ENCODE data around the gene TCIRG1. TPM values are rescaled to one million over a fixed set of nuclear protein-coding genes. Genes with fewer than 3 reads are reported as not detected.
A peak's percentile ranks its signal among the peaks of the same experiment; 100 is the strongest.

Gene TCIRG1
- total RNA-seq, 5 donors from 2014 or later (not counting 1 experiment from before 2014, with no cell fraction given), result 184 to 292 (median 246) TPM

DNA sequence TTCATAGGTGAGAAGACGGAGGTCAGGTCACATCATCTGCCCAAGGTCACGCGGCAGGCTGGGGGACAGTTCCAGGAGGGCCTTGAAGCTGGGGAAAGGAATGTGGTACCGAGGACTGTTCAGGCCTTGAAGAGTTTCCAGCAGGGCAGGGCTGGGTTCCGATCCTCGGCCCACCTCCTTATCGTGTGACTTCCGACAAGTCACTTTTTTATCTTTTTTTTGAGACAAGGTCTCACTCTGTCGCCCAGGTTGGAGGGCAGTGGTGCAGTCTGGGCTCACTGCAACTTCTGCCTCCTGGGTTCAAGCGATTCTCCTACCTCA is 7.7 kb upstream of the TCIRG1 start:
- no peaks in the 10 kb centered on the region for H3K9me3 Mint-ChIP-seq
- DNase-seq (peak in 3 of 35 experiments; percentile 12 to 46 (median 15)), ATAC-seq (replicated peaks in 1 of 4) (peak in 2 of 4 experiments; percentile 2 to 3)
- Histone ChIP-seq H3K36me3 (ENCODE audit: control insufficient read depth in 2 of 2, extremely low read depth in 1 of 2, insufficient read depth in 1 of 2, low read length in 1 of 2) (peaks cover 8 to 24% of the 10 kb centered on the region in 2 donors), H3K9me3 (no peaks in the 10 kb centered on the region), H3K27ac (ENCODE audit: low read length) (peak overlapping the region; percentile 76), H3K27me3 (replicated peaks in 1 of 2; ENCODE audit: control insufficient read depth in 2 of 2, extremely low read depth in 1 of 2, insufficient read depth in 2 of 2, low read length in 1 of 2) (no peaks in the 10 kb centered on the region), H3K4me3 (ENCODE audit: control insufficient read depth in 1 of 2, extremely low read depth in 1 of 2, low read length in 1 of 2) (peak overlapping the region; percentile 62 to 84), H3K4me1 (ENCODE audit: control insufficient read depth in 1 of 2, extremely low read depth in 1 of 2, insufficient read depth in 2 of 2, low read length in 2 of 2) (peaks cover 4 to 40% of the 10 kb centered on the region in 2 experiments)
- peak overlapping the region; percentile 89 to 94 for H3K27ac Mint-ChIP-seq
- CTCF ChIA-PET, result no interaction called here
- POLR2A ChIA-PET, result interaction anchor here in 1 of 2 donors (0.5 kb wide), 1 partner anchor 346 kb away, joined by 3 read pairs; no protein-coding TSS in a partner anchor
- peaks cover 19 to 35% (median 29%) of the 10 kb centered on the region in 3 donors for H3K4me1 Mint-ChIP-seq
- peak overlapping the region; percentile 91 to 96 (median 95) for H3K4me3 Mint-ChIP-seq
- WGBS (ENCODE audit: insufficient coverage), result 11% methylated on average over 5 of the region's 10 CpGs
- H3K27me3 Mint-ChIP-seq, result no peaks in the 10 kb centered on the region
- peaks cover 3% of the 10 kb centered on the region for H3K36me3 Mint-ChIP-seq

DNA sequence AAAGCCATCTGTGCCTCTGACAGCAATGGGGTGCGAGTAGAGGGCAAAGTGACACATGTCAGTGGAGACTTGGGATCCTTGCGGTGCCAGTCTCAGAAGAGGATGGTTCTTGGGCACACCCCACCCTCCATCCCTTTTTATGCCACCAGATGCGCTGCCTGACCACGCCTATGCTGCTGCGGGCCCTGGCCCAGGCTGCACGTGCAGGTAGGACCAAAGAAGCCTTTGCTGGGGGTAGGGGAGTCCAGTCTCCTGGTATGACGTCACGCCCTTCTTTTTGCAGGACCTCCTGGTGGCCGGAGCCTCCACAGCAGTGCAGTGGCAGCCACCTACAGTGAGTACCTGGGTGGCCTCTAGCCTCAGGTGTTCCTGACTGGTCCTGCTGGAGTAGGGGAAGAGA is 6.8 kb upstream of the TCIRG1 start:
- no peaks in the 10 kb centered on the region for H3K9me3 Mint-ChIP-seq
- peaks cover 3% of the 10 kb centered on the region for H3K36me3 Mint-ChIP-seq
- Histone ChIP-seq H3K36me3 (ENCODE audit: control insufficient read depth in 2 of 2, extremely low read depth in 1 of 2, insufficient read depth in 1 of 2, low read length in 1 of 2) (peaks cover 8 to 24% of the 10 kb centered on the region in 2 donors), H3K4me3 (ENCODE audit: control insufficient read depth in 1 of 2, extremely low read depth in 1 of 2, low read length in 1 of 2) (no peak overlapping the region), H3K9me3 (no peaks in the 10 kb centered on the region), H3K27me3 (replicated peaks in 1 of 2; ENCODE audit: control insufficient read depth in 2 of 2, extremely low read depth in 1 of 2, insufficient read depth in 2 of 2, low read length in 1 of 2) (no peaks in the 10 kb centered on the region), H3K4me1 (ENCODE audit: control insufficient read depth in 1 of 2, extremely low read depth in 1 of 2, insufficient read depth in 2 of 2, low read length in 2 of 2) (peaks cover 4 to 49% of the 10 kb centered on the region in 2 experiments), H3K27ac (ENCODE audit: low read length) (no peak overlapping the region)
- H3K27me3 Mint-ChIP-seq, result no peaks in the 10 kb centered on the region
- peak overlapping the region; percentile 91 to 96 (median 95) for H3K4me3 Mint-ChIP-seq
- H3K4me1 Mint-ChIP-seq, result peaks cover 23 to 43% (median 32%) of the 10 kb centered on the region in 3 donors
- peak overlapping the region; percentile 72 to 89 for H3K27ac Mint-ChIP-seq
- CTCF ChIA-PET, result no interaction called here
- POLR2A ChIA-PET, result no interaction called here
- ATAC-seq (replicated peaks in 1 of 4) (no peak), DNase-seq (no peak)
- 83% methylated on average over 2 of the region's 9 CpGs for WGBS (ENCODE audit: insufficient coverage)

DNA sequence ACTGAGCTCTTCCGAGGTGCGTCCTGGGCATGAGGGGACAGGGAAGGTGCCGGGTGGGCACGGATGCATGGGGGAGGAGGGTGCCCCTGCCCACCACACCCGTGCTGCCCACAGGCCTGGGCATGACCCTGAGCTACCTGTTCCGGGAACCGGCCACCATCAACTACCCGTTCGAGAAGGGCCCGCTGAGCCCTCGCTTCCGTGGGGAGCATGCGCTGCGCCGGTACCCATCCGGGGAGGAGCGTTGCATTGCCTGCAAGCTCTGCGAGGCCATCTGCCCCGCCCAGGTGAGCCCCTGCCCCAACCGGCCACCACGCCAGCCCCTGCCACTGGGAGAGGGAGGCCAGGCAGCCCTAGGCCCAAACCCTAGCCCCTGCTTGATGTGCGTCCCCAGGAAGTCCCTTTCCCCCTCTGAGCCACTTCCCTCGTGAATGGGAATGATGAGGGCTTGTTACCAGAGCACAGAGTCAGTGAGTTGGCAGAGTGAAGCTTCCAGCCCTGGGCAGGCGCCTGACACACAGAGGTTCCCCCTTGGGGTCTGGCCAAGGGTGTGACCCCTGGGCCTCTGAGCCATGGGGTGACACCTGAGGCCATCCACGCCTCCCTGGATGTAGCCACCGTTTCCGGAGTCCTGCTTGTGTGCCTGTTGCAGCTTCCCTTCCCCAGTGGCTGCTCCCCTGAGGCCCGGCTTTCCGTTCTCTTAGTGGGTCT is 5.7 kb upstream of the TCIRG1 start:
- CTCF ChIA-PET, result no interaction called here

DNA sequence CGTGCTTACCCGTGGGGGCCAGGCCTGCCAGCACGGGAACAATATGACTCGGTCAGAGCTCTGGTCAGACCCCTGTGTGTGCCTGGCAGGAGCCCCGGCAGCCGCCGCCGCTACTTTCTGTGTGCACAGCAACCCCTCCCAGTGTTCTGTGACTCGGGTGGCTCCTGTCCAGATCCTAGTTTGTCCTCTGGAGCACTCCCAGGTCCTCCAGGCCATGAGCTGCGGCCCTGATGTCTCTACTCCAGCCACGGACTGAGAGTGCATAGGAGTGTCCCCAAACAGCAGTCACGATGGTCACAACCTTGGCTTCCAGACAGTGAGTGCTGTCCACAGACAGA is 5.1 kb upstream of the TCIRG1 start:
- Mint-ChIP-seq H3K9me3 (no peaks in the 10 kb centered on the region), H3K4me3 (peak overlapping the region in 1 of 3 donors; percentile 33), H3K4me1 (peaks cover 28 to 50% (median 38%) of the 10 kb centered on the region in 3 donors), H3K27ac (no peak overlapping the region), H3K27me3 (no peaks in the 10 kb centered on the region), H3K36me3 (peaks cover 3% of the 10 kb centered on the region)
- Histone ChIP-seq H3K27ac (ENCODE audit: low read length) (no peak overlapping the region), H3K4me3 (ENCODE audit: control insufficient read depth in 1 of 2, extremely low read depth in 1 of 2, low read length in 1 of 2) (no peak overlapping the region), H3K9me3 (no peaks in the 10 kb centered on the region), H3K36me3 (ENCODE audit: control insufficient read depth in 2 of 2, extremely low read depth in 1 of 2, insufficient read depth in 1 of 2, low read length in 1 of 2) (peaks cover 8 to 24% of the 10 kb centered on the region in 2 donors), H3K4me1 (ENCODE audit: control insufficient read depth in 1 of 2, extremely low read depth in 1 of 2, insufficient read depth in 2 of 2, low read length in 2 of 2) (peaks cover 6 to 66% of the 10 kb centered on the region in 2 experiments), H3K27me3 (replicated peaks in 1 of 2; ENCODE audit: control insufficient read depth in 2 of 2, extremely low read depth in 1 of 2, insufficient read depth in 2 of 2, low read length in 1 of 2) (no peaks in the 10 kb centered on the region)
- 97% methylated on average over 11 of the region's 12 CpGs for WGBS (ENCODE audit: insufficient coverage)
- ChIA-PET POLR2A (no interaction called here), CTCF (no interaction called here)
- ATAC-seq (replicated peaks in 1 of 4), result no peak
- no peak for DNase-seq

More for the DNA sequence above, 5.7 kb upstream of the TCIRG1 start:
- Mint-ChIP-seq H3K27me3 (no peaks in the 10 kb centered on the region), H3K36me3 (peaks cover 3% of the 10 kb centered on the region), H3K27ac (no peak overlapping the region), H3K4me1 (peaks cover 28 to 51% (median 38%) of the 10 kb centered on the region in 3 donors), H3K9me3 (no peaks in the 10 kb centered on the region), H3K4me3 (peak overlapping the region in 1 of 3 donors; percentile 33)
- WGBS (ENCODE audit: insufficient coverage), result 97% methylated on average over 25 of the region's 29 CpGs
- Histone ChIP-seq H3K36me3 (ENCODE audit: control insufficient read depth in 2 of 2, extremely low read depth in 1 of 2, insufficient read depth in 1 of 2, low read length in 1 of 2) (peaks cover 8 to 24% of the 10 kb centered on the region in 2 donors), H3K9me3 (no peaks in the 10 kb centered on the region), H3K27me3 (replicated peaks in 1 of 2; ENCODE audit: control insufficient read depth in 2 of 2, extremely low read depth in 1 of 2, insufficient read depth in 2 of 2, low read length in 1 of 2) (no peaks in the 10 kb centered on the region), H3K4me3 (ENCODE audit: control insufficient read depth in 1 of 2, extremely low read depth in 1 of 2, low read length in 1 of 2) (no peak overlapping the region), H3K4me1 (ENCODE audit: control insufficient read depth in 1 of 2, extremely low read depth in 1 of 2, insufficient read depth in 2 of 2, low read length in 2 of 2) (peaks cover 4 to 61% of the 10 kb centered on the region in 2 experiments), H3K27ac (ENCODE audit: low read length) (no peak overlapping the region)
- no peak for ATAC-seq (replicated peaks in 1 of 4)
- POLR2A ChIA-PET, result interaction anchor here in 1 of 2 donors (0.6 kb wide), 1 partner anchor 426 kb away, joined by 3 read pairs; no protein-coding TSS in a partner anchor
- DNase-seq, result no peak

DNA sequence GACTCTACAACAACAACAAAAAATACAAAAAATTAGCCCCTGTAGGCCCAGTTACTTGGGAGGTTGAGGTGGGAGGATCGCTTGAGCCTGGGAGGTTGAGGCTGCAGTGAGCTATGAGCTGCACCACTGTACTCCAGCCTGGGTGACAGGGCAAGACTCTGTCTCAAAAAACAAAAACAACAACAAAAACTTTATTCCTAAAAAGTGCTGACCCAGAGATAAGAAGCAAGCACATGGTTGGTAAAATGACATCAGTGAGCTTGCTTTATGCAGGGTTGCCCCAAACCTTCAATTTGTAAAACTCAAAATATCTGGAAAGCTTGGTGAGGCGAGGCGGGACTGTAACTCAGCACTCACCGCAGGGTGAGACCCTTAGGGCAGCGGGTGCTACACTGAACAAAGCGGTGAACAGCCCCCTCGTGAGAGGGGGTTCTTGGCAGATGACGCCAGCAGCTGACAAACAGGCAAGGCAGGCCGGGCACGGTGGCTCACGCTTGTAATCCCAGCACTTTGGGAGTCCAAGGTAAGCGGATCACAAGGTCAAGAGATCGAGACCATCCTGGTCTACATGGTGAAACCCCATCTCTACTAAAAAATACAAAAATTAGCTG is 3.5 kb upstream of the TCIRG1 start:
- H3K27me3 Mint-ChIP-seq, result no peaks in the 10 kb centered on the region
- H3K4me3 Mint-ChIP-seq, result no peak overlapping the region
- Histone ChIP-seq H3K27ac (ENCODE audit: low read length) (no peak overlapping the region), H3K9me3 (no peaks in the 10 kb centered on the region), H3K4me3 (ENCODE audit: control insufficient read depth in 1 of 2, extremely low read depth in 1 of 2, low read length in 1 of 2) (no peak overlapping the region), H3K36me3 (ENCODE audit: control insufficient read depth in 2 of 2, extremely low read depth in 1 of 2, insufficient read depth in 1 of 2, low read length in 1 of 2) (peaks cover 8 to 24% of the 10 kb centered on the region in 2 donors), H3K4me1 (ENCODE audit: control insufficient read depth in 1 of 2, extremely low read depth in 1 of 2, insufficient read depth in 2 of 2, low read length in 2 of 2) (peaks cover 8 to 74% of the 10 kb centered on the region in 2 experiments), H3K27me3 (replicated peaks in 1 of 2; ENCODE audit: control insufficient read depth in 2 of 2, extremely low read depth in 1 of 2, insufficient read depth in 2 of 2, low read length in 1 of 2) (no peaks in the 10 kb centered on the region)
- POLR2A ChIA-PET, result no interaction called here
- H3K4me1 Mint-ChIP-seq, result peaks cover 24 to 45% (median 28%) of the 10 kb centered on the region in 3 donors
- DNase-seq (no peak), ATAC-seq (replicated peaks in 1 of 4) (no peak)
- H3K36me3 Mint-ChIP-seq, result peaks cover 3% of the 10 kb centered on the region
- H3K9me3 Mint-ChIP-seq, result no peaks in the 10 kb centered on the region
- WGBS (ENCODE audit: insufficient coverage), result over 99% methylated on average over 7 of the region's 13 CpGs
- peak overlapping the region in 1 of 2 donors; percentile 66 for H3K27ac Mint-ChIP-seq
- CTCF ChIA-PET, result interaction anchor here in 1 of 2 donors (0.7 kb wide), 1 partner anchor 17 kb away, joined by 6 read pairs; no protein-coding TSS in a partner anchor

DNA sequence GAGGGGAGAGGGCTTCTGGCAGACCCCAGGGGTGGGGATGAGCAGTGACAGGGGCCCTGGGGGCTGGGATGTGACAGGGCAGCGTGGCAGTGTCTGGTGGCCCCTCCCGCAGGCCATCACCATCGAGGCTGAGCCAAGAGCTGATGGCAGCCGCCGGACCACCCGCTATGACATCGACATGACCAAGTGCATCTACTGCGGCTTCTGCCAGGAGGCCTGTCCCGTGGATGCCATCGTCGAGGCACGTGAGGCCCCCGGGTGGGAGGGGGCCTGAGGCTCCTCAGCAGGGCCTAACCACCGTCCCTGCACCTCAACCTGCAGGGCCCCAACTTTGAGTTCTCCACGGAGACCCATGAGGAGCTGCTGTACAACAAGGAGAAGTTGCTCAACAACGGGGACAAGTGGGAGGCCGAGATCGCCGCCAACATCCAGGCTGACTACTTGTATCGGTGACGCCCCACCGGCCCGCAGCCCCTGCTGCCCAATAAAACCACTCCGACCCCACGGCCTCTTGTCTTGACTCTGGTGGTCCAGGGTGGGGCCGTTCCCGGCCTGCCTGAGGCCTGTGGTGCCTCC is 2.6 kb upstream of the TCIRG1 start:
- DNase-seq (no peak), ATAC-seq (replicated peaks in 1 of 4) (no peak)
- no peaks in the 10 kb centered on the region for H3K27me3 ChIP-seq (replicated peaks in 1 of 2; ENCODE audit: control insufficient read depth in 2 of 2, extremely low read depth in 1 of 2, insufficient read depth in 2 of 2, low read length in 1 of 2)
- H3K4me1 ChIP-seq (ENCODE audit: control insufficient read depth in 1 of 2, extremely low read depth in 1 of 2, insufficient read depth in 2 of 2, low read length in 2 of 2), result peaks cover 7 to 77% of the 10 kb centered on the region in 2 experiments
- Mint-ChIP-seq H3K27ac (peak overlapping the region; percentile 74 to 93), H3K27me3 (no peaks in the 10 kb centered on the region), H3K4me3 (no peak overlapping the region), H3K9me3 (no peaks in the 10 kb centered on the region), H3K4me1 (peaks cover 24 to 43% (median 28%) of the 10 kb centered on the region in 3 donors), H3K36me3 (peaks cover 3% of the 10 kb centered on the region)
- H3K4me3 ChIP-seq (ENCODE audit: control insufficient read depth in 1 of 2, extremely low read depth in 1 of 2, low read length in 1 of 2), result no peak overlapping the region
- no peaks in the 10 kb centered on the region for H3K9me3 ChIP-seq
- ChIA-PET CTCF (no interaction called here), POLR2A (no interaction called here)
- peaks cover 8 to 24% of the 10 kb centered on the region in 2 donors for H3K36me3 ChIP-seq (ENCODE audit: control insufficient read depth in 2 of 2, extremely low read depth in 1 of 2, insufficient read depth in 1 of 2, low read length in 1 of 2)
- 90% methylated on average over 26 of the region's 27 CpGs for WGBS (ENCODE audit: insufficient coverage)
- peak overlapping the region; percentile 74 for H3K27ac ChIP-seq (ENCODE audit: low read length)

Data from T-cell (primary cell).